T-helper 1 cell treated with Interleukin-12 subunit alpha and Interleukin-12 subunit beta and Interleukin-4 antibody, amounts not matched to agents 30 ng/mL and 1 ng/mL, for 36 hours (primary cell): ENCODE measurements around the gene SERINC5. TPM values are rescaled to one million over a fixed set of nuclear protein-coding genes. Genes with fewer than 3 reads are reported as not detected.
"Not testable (repeated sequence)": the region's sequence is repeated elsewhere in the genome, so short reads cannot be mapped to it uniquely, and the experiment has no call there.

ENCODE experiments used
- intact Hi-C: fragments of 100-400 bp; cut with micrococcal nuclease; formaldehyde crosslinking; loops from one replicate; pipeline ENCODE4 v1.15.1; 2024
- total RNA-seq: library from RNA; stranded (reverse); gene quantifications from 2 replicates; pipeline ENCODE4 v1.2.3, GENCODE V29; 2022

SERINC5 gene
- total RNA-seq, 1 donor from 2014 or later = 53.1 TPM

DNA sequence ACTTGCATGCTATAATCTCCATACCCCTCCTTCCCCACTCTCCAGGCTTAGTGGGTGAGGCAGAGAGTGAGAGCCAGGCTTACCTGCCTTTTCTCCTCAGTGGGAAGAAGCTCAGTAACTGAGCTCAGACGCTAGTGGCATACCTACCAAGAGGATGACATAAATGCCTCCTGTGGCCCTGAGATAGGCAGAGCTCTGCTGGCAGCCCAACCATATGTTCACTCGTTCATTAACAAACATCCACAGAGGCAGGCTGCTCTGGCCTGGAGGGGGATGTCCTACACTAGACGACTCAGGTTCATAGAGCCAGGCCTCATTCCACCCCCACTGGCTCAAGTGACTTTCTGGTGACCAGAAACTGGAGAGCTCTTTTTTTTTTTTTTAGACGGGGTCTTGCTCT is 139.4 kb downstream of the SERINC5 start:
- intact Hi-C loops = loop anchor here (2.0 kb wide), 1 partner anchor 20 kb away; no protein-coding TSS in a partner anchor

DNA sequence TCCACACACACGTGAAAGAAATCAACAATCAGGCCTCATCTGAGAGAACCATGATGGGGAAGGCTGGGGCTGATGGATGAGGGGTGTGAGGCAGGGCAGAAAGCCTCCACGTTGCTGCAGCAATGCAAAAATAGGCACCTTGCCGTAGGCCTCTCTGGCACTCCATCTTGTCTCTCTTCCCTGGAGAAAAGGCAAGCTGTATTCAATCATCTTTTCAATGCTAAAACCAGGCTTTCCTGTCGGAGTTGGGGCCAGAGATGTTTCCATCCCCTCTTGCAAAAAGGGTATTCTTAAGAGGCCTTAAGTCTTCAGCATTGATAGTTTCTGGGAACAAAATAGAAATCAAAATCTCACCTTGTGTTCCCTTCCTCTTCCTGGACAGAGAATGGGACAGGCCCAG is 139.8 kb downstream of the SERINC5 start:
- intact Hi-C loops = loop anchor here (2.0 kb wide), 1 partner anchor 21 kb away; no protein-coding TSS in a partner anchor

DNA sequence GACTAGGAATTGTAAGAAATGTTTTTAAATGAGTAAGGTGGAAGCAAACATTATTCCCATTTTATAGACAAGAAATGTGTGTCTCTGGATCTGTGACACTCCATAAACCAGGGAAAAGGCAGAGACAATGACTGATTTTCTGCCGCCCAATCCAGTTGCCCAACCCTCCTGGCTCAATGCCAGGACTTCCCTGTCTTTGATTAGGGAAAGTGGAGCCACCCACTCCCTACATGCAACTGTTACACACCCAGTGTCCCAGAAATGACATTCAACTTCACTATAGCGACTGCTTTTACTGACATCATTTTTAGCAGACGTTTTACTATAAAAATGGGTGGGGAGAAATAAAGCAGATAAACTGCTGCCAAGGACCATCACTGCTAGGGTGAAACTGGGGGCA is 141.0 kb downstream of the SERINC5 start:
- intact Hi-C loops = no loop called here

DNA sequence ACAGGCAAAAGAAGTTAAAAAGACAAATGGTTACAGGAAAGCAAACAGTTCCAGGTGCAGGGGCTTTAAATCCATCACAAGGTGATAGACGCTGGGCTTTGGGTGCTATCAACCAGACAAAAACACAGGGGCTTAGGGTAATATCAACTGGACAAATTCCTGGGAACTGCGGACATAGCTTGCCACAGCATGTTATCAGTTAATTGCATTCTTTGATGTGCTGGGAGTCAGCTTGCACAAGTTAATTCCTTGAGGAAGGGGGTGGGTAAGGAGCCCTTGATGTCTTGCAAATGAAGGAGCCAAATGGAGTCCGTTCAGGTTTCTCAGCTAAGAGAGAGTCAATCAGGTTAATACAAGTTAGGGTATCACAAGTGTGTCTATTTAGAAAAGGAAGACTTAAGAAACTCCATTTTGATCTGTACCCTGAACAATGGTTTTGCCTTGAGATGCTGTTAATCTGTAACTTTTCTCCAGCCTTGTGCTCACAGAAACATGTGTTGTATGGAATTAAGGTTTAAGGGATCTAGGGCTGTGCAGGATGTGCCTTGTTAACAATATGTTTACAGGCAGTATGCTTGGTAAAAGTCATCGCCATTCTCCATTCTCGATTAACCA is 144.4 kb downstream of the SERINC5 start:
- intact Hi-C loops = not testable (repeated sequence)

DNA sequence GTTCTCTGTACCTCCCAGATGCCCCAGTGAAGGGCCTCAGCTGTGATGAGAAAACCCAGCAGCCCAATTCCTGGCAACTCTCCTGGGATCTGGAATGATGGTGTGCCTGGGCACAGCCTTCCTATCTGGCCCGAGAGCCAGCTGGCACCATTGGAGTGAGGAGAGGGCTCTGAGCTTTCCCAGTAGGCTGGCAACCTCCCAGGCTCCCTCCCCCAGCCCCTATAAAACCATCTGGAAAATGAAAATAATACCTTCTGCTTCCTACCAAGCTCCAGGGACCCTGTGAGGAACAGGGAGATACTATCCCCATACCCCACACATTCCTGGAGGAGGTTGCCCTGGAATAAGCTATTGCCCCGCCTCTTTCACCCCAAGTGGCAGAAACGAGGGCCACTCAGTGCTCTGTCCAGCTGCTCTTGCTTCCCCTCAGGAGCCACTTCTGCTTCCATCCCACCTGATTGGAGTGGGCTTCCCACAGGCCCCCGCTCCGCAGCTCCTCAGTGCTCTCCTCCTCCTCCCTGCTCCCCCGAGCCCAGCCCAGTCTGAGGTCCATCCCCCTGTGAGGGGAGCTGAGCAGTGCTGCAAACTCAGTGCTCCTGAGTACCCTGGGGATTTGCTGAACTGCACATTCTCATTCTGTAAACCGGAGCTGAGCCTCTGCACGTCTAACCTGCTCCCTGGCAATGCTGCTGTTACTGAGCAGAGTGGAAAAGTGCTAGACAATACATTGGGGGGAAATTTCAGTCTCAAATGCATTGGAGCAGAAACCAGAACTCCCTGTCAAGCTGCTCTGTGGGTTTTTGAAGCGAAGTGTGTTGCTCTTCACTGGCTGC is 146.0 kb downstream of the SERINC5 start:
- intact Hi-C loops = no loop called here

DNA sequence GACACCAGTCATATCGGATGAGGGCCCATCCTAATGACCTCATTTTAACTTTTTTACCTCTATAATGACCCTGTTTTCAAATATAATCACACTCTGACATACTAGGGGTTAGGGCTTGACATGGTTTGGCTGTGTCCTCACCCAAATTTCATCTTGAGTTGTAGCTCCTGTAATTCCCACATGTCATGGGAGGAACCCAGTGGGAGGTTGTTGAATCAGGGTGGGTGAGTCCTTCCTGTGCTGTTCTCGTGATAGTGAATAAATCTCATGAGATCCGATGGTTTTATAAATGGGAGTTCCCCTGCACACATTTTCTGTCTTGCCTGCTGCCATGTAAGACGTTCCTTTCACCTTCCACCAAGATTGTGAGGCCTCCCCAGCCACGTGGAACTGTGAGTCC is 148.9 kb downstream of the SERINC5 start:
- intact Hi-C loops = no loop called here

DNA sequence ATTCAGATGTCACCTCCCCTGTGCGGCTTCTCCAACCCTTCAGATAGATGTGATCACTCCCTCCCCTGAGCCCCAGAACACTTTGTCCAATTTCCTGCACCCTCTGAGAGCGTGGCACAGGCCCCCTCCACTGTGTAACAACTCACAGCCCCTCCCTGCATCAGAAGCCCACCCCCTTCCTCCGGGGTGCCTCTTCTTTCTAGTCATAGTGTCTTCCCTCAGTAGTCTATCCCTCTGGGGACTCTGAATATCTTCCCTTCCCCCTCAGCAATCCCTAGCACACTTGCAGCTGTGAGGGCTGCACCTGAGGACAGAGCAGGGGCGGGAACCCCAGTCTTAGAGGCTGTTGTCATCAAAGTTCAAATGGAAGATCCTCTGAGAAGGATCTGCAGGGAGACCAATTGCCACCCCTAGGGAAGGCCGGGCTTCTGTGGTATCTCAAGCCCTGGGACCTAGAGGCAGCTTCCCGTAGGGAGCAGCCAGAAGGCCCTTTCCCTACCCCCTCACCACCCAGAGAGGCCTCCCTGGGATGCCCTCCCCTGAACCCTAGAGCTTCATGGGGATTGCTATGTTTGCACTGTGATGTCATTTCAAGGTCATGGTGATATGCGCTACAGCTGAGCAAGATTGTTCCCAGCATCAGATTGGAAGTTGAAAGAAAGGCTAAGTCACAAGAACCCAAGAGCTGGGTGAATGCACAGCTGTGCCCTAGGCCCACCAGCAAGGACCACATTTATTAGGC is 150.0 kb downstream of the SERINC5 start:
- intact Hi-C loops = no loop called here

DNA sequence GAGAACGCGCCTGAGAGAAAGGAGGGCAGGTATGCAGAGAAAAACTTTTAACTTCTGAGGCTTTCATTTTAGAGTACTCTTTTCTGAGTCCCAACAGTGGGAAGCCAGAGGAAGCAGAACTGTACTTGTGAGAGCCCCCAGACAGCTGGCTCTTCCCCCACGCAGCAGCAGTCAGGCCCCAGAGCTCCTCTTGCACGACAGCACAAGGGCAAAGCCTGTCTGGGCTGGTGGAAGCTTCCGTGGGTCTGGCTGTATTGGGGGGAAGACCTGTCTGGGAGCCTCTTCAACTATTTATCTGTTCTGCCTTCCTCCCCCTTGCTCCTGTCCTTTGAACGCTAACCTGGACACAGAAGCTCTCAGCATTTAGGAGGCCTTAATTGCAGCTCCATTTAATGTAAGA is 152.5 kb downstream of the SERINC5 start:
- intact Hi-C loops = no loop called here

DNA sequence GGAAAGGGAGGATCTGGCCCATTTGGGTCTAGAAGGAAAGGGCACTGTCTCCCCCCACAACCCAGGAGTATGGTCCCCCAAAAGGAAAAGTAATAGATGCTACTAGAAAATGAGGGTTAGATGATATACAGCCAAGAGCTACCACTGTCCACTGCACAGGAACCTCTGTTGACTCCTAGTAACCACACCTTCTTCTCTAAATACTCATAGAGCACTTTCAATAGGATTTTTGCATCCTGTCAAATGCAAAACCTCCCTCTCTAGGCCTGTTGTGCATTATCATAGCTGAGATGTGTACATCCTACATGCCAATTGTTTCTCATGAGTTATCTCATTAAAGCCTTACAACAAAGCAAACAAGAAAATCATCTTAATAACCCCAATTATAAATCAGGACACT is 153.9 kb downstream of the SERINC5 start:
- intact Hi-C loops = no loop called here

DNA sequence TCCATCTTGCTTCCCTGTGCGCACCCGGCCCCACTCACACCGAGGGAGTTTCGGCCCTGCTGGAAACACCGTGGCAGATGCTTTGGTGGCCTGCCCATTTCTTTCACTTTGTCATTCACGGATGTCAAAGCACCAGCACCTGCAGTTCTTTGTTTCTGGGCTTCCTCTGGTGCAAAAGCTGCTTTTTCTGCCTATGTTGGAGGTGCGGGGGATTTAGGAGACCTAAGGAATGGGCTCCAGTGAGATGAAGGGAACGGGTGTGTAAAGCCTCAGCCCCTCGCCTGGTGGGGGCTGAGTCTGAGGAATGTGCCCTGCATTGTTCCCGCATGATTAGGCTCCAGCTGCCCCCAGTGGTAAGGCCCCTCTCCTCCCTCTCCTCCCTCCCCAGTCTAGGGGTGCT is 158.4 kb downstream of the SERINC5 start:
- intact Hi-C loops = no loop called here

DNA sequence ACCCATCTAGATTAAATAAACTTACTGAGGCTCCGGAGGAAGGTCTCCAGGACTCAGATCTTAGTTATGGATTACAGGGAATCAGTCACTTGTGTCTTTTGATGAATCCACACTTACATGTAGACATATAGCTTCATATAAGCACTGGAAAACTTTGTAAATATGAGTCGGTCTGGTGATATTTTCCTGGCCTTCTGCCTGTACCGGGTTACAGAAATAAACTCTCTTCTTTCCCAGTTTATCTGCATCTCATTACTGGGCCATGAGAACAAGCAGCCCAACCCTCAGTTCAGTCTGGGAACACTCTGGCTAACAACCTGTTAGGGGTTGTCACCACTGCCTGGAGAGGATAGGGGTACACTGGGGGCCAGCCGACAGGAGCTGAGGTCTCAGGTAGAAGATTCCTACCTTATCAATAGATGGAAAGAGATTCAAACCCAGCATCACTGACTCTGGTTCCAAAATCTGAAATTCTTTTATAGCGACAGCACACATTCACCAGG is 161.6 kb downstream of the SERINC5 start:
- intact Hi-C loops = loop anchor here (5.0 kb wide), 2 partner anchors 98 to 558 kb away; partner anchors contain the start of genes DHFR and MSH3

DNA sequence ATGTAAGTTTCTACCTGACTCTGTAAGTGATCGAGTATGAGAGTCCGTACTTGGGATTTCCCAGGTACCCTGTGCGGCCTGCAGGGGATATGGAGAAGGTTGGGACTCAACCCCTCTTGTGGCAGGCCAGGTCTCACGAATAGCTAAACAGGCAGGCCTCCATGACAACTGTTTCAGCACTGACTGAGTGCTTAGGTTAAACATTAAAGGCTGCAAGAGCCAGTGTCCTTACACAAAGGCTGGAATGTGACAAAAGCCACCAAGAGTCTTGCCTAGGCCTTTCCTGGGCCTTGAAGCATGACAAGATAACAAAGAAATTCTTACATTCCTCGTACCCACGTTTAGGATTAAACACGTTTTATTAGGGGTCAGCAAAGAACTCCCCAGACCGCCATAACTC is 162.1 kb downstream of the SERINC5 start:
- intact Hi-C loops = loop anchor here (5.0 kb wide), 2 partner anchors 99 to 559 kb away; partner anchors contain the start of genes DHFR and MSH3

DNA sequence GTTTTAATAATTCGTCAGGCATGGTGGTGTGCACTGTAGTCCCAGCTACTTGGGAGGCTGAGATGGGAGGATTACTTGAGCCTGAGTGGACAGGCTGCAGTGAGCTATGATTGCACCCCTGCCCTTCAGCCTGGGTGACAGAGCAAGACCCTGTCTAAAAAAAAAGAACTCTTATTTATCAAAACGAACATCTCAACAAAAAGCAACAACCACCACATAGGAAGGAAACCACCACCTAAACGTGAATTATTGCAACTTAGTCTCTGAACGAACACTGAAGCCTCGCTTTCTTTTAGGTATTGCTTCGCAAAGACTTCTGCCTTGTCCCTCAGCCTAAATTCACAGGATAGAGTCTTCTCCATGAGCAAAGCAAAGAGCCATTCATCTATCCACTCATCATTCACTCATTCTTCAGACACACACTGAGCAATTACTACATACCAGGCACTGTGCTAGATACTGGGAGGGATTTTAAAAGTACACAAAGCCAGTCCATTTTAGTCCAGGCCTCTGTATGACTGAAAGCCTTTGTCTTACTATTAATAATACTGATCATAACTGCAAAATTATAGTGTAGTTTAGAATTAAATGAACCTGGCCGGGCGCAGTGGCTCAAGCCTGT is 163.3 kb downstream of the SERINC5 start:
- intact Hi-C loops = loop anchor here (5.0 kb wide), 2 partner anchors 100 to 560 kb away; partner anchors contain the start of genes DHFR and MSH3

DNA sequence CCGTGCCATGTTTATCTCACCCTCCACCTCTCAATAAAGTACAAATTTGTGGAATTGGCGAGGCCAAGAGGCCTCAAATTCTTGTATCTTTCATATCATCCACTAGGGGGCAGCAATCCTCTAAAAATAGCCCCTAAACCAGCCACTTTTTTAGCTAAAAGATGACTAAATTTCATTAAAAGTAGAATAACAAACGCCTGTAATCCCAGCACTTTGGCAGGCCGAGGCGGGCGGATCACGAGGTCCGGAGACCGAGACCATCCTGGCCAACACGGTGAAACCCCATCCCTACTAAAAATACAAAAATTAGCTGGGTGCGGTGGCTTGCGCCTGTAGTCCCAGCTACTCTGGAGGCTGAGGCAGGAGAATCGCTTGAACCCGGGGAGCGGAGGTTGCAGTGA is 164.1 kb downstream of the SERINC5 start:
- intact Hi-C loops = loop anchor here (1.0 to 5.0 kb wide), 9 partner anchors 35 to 581 kb away; partner anchors contain the start of genes DHFR, MSH3, SERINC5 and ZFYVE16

DNA sequence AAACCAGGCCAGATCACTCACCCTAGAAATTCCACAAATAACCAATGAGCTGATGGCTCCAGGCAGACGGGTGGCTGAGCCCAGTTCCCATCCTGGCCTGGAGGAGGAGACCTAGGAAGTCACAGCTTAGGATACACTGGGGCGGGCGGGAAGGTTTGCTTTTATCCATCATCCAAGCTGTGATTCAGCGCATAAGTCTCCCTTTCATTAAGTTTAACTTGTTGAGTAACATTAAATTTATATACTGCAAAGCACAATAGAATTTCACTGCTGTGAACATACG is 165.0 kb downstream of the SERINC5 start:
- intact Hi-C loops = loop anchor here (1.0 to 5.0 kb wide), 9 partner anchors 35 to 581 kb away; partner anchors contain the start of genes DHFR, MSH3, SERINC5 and ZFYVE16

DNA sequence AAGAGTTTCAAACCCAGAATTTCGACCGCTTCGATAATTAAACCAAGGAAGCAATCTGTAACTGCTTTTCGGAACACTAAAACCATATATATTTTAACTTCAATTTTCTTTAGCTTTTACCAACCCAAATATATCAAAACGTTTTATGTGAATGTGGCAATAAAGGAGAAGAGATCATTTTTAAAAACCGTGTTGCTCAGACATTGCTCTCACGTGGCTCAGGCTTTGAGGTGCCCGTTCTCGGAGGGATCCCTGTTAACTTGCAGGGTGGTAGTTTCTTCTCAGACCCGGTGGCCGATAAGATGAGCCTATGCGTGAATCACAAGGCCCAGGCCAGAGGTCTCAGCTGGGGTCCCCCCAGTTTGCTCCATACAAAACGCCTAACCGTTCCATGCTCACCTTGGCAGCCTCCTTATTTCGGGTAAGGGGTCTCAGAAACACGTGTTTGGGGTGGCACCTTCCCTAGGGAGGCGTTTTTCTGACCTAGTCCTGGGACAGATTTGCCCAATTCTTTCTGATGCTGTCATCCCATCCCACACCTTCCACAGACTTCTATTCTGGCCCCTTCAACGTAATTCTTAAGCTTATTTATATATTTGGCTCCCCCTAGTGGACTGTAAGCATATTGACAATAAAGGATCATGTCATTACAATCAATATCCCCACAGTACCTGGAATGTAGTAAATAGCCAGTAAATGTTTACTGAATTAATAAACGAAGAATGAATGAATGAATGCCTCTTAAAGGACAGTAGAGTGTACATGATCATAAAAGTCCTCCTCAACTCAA is 172.6 kb downstream of the SERINC5 start:
- intact Hi-C loops = loop anchor here (1.0 to 5.0 kb wide), 12 partner anchors 50 to 1061 kb away; partner anchors contain the start of genes CMYA5 and TENT2

DNA sequence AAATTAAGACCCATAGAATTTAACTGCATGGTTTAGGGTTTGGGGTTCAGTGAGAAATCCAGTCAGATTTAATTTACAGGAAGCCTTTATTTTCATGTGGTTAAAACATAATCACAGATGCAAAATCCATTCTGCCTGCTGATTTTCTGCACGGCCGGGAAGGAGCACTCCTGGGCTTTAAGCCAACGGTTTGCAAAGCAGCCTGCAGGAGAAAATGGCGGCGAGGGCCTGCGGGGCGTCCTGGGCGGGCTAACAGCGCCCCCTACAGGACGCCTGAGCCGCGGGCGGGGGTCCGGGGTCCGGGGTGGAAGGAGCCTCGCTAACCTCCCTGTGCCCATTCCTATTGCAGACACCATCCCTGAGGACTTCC is 173.1 kb downstream of the SERINC5 start:
- intact Hi-C loops = loop anchor here (1.0 to 5.0 kb wide), 12 partner anchors 50 to 1060 kb away; partner anchors contain the start of genes CMYA5 and TENT2

DNA sequence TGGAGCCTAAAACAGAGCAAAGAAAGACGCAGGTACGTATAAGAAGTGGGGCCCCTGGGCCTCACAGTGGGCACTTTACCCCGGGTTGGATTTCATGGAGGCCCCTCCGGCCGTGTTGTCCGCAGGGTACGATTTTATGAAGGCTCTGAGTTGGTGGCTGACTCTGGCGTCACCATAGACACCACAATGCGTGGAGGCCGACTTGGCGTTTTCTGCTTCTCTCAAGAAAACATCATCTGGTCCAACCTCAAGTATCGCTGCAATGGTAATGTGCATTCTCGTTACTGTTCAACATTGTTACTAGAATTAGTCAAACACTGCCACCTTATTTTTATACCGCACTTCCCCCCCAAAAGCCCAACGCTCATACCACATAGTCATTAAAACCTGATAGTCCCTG is 173.6 kb downstream of the SERINC5 start:
- intact Hi-C loops = loop anchor here (2.0 to 5.0 kb wide), 6 partner anchors 49 to 1060 kb away; partner anchors contain the start of genes CMYA5 and TENT2

DNA sequence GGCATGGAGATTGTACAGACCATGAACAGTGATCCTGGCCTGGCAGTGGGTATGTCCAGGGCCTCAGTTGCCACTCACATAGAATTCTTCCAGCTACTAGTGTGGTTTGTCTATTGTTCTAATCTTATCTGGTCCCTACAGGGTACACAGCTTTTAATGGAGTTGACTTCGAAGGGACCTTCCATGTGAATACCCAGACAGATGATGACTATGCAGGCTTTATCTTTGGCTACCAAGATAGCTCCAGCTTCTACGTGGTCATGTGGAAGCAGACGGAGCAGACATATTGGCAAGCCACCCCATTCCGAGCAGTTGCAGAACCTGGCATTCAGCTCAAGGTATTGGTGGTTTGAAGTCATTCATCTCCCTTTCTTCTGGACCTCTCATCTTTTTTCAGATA is 176.9 kb downstream of the SERINC5 start:
- intact Hi-C loops = no loop called here
